ENCODE data around the gene TAOK2.
"Not testable (repeated sequence)": the region's sequence is repeated elsewhere in the genome, so short reads cannot be mapped to it uniquely, and the experiment has no call there.

TAOK2 gene

DNA sequence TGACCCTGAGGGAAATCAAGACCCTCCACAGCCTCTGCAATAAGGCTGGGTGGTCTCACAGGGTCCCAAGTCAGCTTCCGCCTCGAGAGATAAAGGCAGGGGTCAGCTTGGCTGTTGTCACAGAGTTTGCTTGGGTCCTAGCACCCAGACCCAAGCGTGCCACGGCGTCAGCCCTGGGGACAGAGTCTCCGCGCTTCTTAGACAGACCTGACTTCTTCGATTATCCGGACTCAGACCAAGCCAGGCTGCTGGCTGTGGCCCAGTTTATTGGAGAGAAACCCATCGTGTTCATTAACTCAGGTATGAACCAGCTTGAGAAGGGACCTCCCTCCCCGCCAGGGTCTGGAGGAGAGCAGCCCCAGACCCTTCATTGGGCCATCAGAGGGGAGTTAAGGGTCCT lies 49.9 kb downstream of the TAOK2 start:
- DNase-seq (ENCODE audit: low read depth in 1 of 2, low spot score in 1 of 2) = no peak

DNA sequence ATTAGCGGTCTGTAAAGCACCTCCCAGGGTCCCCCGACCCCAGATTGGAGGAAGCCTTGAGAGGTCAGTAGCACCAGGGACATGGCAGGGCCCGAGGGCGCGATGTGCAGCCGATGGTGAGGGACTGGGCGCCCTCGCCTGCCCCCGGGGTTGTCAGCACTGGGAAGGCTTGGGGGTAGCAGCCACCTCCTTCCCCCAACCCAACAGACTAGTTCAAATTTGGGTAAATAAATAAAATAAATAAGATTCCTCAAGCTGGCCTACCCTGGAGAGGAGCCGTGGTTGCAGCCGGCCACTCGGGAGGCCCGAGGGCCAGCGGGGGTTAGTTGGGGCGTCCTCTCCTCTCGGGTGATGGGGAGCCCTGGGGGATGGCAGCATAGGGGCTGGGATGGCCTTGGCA lies 50.8 kb downstream of the TAOK2 start:
- no peak for DNase-seq (ENCODE audit: low read depth in 1 of 2, low spot score in 1 of 2)

DNA sequence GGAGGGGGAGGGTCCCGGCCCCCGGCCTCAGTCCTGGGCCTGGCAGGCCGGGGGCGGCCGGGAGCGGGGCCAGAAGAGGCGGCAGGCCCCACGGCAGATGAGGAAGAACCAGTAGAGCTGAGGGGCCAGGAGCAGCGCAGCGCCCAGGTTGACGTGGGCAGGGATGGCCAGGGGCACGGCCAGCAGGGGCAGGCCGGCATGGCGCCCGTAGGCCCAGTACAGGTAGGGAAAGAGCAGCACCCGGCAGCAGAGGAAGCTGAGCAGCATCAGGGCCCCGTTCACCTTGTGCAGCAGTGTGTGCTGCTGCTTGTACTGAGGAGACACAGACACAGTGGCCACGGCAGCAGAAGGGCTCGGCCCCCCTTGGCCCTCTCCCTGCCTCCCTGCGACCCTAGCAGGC lies 51.5 kb downstream of the TAOK2 start:
- no peak for DNase-seq (ENCODE audit: low read depth in 1 of 2, low spot score in 1 of 2)

DNA sequence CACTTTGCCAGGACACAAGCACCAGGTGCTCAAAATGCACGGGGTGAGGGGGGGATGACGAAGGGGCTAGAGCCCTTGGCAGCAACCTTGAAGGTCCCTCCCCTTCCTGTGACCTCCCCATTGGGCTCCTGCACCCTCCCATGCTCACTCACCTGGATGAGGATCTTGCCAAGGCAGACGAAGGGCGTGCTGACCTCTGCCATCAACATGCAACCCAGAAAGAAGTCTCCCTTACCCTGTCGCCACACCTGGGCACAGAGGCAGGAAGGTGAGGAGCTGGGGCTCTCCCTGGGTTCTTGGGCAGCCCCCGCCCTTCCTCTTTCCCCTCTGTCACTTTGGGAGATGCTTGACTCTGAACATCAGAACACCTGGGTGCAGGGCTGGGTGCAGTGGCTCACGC lies 51.9 kb downstream of the TAOK2 start:
- DNase-seq (ENCODE audit: low read depth in 1 of 2, low spot score in 1 of 2) = no peak

DNA sequence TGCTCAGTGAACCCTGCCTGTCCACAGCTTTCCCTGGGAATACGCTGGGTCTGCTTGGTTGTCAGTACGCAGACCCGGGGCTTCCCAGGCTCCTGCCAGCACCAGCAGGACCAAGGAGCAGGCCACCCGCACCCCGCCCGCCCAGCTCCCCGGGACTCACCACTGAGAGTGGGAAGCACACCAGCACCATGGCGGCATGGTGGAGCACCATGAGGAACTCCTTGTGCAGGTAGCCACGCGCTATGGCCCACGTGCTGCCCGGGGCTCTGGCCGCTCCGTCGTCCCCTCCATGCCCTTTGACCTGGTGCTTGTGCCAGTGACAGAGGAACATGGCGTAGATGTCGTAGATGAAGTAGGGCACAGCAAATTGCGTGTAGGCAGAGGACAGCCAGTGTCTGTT lies 52.8 kb downstream of the TAOK2 start:
- DNase-seq (ENCODE audit: low read depth in 1 of 2, low spot score in 1 of 2) = no peak

DNA sequence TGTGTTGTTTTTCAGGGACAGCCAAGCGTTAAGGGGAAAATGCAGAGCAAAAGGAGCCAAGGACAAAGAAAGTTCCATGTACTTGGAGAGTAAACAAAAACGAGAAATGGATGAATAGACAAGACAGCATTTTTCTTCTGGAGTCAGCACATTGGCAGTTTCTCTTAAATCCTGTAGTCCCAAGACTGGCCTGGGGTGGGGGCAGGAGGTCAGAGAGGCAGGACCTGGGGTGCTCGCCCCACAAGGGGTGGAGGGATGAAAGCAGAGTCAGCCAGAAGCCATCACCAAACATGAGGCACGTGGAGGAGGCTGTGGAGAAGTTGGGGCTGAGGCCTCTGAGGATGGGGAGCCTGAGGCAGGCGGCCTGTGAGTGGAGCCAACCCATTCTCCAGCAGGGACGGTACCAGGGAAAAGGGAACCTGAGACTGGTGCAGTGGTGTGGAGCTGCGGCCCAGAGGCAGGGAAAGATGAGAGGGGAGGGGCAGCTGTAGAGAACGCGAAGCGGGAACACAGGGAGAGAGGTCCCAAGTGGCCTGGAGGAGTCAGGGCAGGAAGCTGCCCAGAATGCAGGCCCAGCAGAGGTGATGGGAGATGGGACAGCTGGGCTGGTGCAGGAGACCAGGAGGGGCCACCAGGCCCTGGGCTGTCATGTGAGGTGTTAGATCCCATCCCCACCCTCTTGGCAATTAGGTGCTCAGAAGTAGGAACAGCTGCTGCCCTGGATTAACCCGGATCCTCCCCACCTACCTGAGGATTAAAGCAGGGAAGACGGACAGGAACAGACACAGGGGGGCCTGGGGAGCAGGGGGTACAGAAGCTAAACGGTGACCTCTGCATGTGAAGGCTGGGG lies 54.1 kb downstream of the TAOK2 start:
- no peak for DNase-seq (ENCODE audit: low read depth in 1 of 2, low spot score in 1 of 2)

DNA sequence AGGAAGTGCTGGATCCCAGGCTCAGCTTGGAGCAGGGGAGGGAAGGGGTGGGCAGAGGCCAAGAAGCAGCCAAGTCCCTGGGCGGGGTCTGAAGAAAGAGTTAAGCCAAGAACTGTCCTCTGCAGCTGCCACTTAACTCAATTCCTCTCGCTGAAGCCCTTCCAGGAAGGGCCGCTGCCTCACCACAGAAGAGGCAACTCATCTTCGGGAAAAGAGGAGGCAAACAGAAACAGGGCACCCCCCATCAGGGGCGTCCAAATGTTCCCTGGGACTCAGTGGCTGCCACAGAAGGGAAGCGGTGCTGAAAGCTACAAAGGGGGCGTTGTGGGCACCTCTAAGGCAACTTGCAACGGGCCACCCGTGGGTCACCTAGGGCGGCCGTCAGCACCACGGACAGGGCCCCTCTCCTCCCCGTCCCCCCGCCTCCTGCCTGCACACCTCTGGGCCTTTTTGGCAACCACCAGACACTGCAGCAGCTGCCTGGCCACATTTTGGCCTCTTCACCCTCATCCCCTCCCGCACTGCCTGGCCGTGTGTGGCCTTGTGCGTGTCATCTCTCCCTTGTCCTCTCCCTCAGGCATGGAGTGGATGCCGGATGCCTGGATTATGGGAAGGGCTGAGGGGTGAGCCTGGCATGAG lies 54.9 kb downstream of the TAOK2 start:
- no peak for DNase-seq (ENCODE audit: low read depth in 1 of 2, low spot score in 1 of 2)

DNA sequence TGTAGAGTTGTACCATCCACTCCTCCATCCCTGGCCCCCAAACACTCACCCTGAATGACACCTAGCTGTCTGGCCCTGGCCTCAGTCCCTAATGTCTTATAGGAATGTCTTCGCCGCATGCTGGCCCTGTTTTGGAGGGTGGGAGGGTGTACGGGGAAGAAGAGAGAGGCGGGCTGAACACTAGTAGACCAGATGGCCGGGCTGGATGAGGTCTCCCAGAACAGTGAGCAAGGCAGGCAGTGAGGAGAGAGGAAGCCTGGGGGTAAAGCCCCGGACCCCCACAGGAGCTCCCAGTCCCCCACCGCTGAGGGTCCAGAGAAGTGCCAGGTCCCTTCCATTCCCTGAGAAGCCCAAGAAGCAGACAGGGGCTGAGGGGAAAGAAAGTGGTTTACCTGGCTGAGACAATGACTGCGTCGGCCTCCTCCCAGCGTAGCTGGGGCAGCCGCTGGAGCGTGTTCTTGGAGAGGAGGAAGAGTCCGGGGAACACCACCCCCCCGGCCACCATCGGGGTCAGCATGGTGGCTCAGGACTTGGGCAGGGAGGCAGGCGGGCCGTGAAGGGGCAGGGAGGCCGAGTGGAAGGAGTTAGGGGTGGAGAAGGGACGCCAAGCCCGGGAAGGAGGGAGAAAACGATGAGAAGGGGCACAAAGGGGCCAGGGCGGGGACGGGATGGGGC lies 56.5 kb downstream of the TAOK2 start:
- DNase-seq (ENCODE audit: low read depth in 1 of 2, low spot score in 1 of 2) = no peak

DNA sequence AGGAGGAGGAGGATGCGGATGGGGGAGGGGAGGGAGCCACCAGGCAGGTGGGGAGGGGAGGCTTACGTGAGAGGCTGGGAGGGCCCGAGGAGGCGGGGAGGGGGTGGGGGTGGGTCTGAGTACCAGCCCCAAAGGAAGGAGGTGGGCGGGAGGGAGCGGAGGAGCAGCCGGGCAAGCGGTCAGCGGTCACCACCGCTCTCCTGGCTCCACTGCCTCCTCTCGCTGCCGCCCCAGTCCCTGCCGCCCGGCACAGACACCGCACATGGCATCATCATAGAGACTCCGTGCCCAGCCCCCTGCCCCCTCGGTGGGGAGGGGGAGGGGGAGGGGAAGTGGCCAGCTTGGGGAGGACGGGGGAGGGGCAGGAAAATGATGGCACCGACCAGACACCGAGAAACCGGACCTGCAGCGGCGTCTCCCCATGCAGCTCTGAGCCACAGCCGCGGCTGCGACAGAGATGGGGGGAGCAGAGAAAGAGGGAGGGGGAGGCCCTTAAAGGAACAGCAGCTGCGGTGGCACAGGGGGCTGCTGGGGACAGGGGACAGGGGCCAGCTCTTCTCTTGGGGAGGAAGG lies 57.3 kb downstream of the TAOK2 start, which contains the start of gene TLCD3B:
Gene TLCD3B, minus strand, starts transcription at position 431 of the 573 bp plus-strand sequence. CDS start 744 bp downstream, outside the sequence.
- DNase-seq (ENCODE audit: low read depth in 1 of 2, low spot score in 1 of 2) = no peak

DNA sequence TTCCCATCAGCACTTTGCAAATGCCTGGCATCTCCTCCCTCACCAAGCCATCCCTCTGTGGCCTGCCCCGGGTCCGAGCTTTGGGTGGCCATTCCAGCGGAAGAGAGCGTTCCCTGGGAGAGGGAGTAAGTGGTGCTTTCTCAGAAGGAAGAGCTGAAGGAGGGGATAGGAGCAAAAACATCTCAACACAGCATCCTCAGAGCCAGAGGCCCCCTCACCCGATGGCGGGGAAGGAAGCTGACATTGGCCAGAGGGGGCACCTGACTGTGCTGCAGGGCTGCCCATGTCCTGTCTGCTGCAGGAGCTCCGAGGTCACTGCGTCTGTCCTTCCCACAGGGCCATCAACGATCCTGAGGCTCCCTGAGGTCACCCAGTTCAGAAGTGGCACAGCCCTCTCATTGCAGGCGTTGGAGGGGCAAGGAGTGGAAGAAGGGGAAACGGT lies 57.8 kb downstream of the TAOK2 start:
- no peak for DNase-seq (ENCODE audit: low read depth in 1 of 2, low spot score in 1 of 2)

DNA sequence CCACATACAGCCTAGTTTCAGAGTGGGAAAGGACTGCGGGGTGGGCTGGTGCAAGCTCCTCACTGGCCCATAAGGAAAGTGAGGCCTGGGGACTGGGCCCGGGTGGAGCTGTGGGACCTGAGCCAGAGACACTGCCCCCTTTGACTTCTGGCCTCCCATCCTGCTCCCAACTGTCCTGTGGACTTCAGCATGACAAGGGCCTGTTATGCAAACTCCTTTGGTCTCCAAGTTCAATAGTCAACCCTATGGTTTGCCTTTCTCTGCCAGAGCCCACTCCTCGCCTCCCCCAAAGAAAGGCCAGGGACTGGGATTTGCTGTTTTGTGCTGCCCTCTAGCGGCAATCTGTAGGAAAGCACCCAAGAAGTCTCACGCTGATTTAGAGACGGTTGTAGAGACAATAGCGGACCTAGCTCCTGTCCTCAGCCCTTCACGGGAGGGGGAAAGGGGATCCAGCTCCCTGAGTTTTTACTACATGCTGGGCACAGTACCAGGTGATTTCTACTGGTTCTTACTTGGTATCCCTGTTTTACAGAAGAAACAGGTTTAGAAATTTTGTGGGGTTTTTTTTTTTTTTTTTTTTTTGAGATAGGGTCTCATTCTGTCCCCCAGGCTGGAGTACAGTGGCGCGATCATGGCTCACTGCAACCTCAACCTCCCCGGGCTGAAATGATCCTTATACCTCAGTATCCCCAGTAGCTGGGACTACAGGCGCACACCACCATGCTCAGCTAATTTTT lies 58.6 kb downstream of the TAOK2 start:
- peak in 1 of 2 donors; percentile 39 for DNase-seq (ENCODE audit: low read depth in 1 of 2, low spot score in 1 of 2)

DNA sequence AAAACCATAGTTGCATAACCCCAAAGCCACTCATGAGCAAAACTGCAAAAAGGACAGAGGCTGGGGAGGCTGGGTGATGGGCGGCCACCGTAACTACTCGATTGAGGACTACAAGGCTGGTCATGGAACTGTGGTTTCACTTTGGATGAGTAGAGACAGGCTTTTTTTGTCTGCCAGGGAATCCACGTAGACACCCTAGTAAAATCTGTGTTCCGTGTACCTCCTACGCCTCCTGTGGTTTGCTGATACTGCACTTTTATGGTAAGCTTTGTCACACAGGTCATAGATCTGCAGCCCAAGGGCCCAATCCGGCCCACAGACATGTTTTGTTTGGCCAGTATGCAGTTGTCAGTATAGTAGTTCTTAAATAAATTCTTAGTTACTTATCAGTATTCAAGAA lies 59.6 kb downstream of the TAOK2 start:
- no peak for DNase-seq (ENCODE audit: low read depth in 1 of 2, low spot score in 1 of 2)

DNA sequence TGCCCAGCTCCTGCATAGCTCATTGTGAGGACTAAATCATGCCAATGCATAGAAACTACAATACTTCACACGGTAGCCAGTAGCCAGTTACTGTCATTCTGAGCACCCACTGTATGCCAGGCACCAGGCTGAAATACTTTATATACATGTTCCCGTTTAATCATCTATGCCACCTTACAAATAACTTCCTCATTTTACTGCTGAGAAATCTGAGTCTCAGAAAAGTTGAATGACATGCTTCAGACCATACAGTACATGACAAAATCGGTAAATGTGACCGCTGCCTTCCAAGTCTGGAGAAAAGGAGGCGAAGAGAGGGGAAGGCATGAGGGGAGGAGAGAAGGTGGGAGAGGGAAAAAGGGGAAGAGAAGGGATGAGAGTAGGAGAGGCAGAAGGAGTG lies 66.6 kb downstream of the TAOK2 start:
- DNase-seq (ENCODE audit: low read depth in 1 of 2, low spot score in 1 of 2) = no peak

DNA sequence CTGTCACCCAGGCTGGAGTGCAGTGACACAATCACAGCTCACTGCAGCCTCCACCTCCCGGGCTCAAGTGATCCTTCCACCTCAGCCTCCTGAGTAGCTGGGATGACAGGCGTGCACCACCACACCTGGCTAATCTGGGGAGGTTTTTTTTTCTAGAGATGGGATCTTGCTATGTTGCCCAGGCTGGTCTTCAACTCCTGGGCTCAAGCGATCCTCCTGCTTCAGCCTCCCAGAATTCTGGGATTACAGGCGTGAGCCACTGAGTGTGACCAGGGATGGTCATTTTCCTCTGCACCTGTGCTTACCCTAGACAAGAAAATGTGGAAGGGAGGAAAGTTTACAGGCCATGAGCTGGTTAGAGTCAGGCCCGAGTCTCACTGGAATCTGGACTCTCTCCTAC lies 67.0 kb downstream of the TAOK2 start:
- DNase-seq (ENCODE audit: low read depth in 1 of 2, low spot score in 1 of 2) = not testable (repeated sequence)

DNA sequence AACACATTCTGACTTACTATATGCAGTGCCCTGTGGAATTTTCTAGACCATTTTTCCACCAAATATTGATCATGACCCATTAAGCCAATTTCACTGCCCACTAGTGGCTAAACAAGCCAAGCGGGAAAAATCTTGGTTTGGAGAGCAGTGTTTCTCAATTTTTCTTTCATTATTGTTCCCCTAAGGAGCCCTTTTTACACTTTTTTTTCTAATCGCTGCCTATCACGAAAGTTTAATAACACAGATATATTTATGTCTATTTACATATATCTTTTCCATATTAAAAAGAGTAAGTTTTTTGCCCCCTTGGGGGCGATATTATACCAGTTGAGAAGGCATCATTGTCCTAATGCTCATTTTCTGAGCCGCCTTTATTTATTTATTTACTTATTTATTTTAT lies 68.2 kb downstream of the TAOK2 start:
- DNase-seq (ENCODE audit: low read depth in 1 of 2, low spot score in 1 of 2) = no peak

Data from activated T-helper 1 cell treated with anti-CD3 and anti-CD28 coated beads, Interleukin-2, amount 50 U/mL, for 16 hours (primary cell).